RWPE2 (cell line): ENCODE results near the gene TMEM131.

Source experiments
- ATAC-seq: fragments of 200-7000 bp; cut with Tn5 transposase; 3 replicates; pipeline ENCODE4 v1.9.1; 2021; ENCODE audit warnings: low read depth
- DNase-seq: peaks from one replicate; pipeline ENCODE4 v3.0.0-alpha.2; 2020; ENCODE audit warnings: low spot score
- H3K27ac ChIP-seq: fragments of 450-650 bp; 2 replicates; pipeline ENCODE4 v1.5.1; 2017; ENCODE audit warnings: mild to moderate bottlenecking; ENCODE audit not compliant: poor library complexity, severe bottlenecking
- H3K27me3 ChIP-seq: fragments of 250-450 bp; sonication (Bioruptor Pico); 2 replicates; pipeline ENCODE4 v1.5.1; 2021; ENCODE audit warnings: mild to moderate bottlenecking, moderate library complexity; ENCODE audit not compliant: insufficient read depth, poor library complexity, severe bottlenecking
- H3K36me3 ChIP-seq: fragments of 250-450 bp; sonication (Bioruptor Pico); 2 replicates; pipeline ENCODE4 v1.5.1; 2020; ENCODE audit warnings: low read depth, mild to moderate bottlenecking, moderate library complexity
- H3K4me1 ChIP-seq: fragments of 250-450 bp; sonication (Bioruptor Pico); 2 replicates; pipeline ENCODE4 v1.5.1; 2021; ENCODE audit warnings: mild to moderate bottlenecking, moderate library complexity; ENCODE audit not compliant: insufficient read depth, poor library complexity, severe bottlenecking
- H3K4me3 ChIP-seq: fragments of 250-450 bp; sonication (Bioruptor Pico); 2 replicates; pipeline ENCODE4 v1.5.1; 2021; ENCODE audit warnings: mild to moderate bottlenecking, moderate library complexity; ENCODE audit not compliant: severe bottlenecking
- H3K9me3 ChIP-seq: fragments of 250-450 bp; sonication (Bioruptor Pico); 2 replicates; pipeline ENCODE4 v1.5.1; 2021; ENCODE audit warnings: mild to moderate bottlenecking, moderate library complexity; ENCODE audit not compliant: severe bottlenecking
- TF ChIP-seq, protein P1 (sequence below): fragments of 450-650 bp; IDR thresholded peaks from one replicate; pipeline ENCODE4 v1.5.1; 2017; ENCODE audit warnings: mild to moderate bottlenecking, moderate library complexity; ENCODE audit not compliant: poor library complexity, severe bottlenecking

TMEM131 gene

DNA sequence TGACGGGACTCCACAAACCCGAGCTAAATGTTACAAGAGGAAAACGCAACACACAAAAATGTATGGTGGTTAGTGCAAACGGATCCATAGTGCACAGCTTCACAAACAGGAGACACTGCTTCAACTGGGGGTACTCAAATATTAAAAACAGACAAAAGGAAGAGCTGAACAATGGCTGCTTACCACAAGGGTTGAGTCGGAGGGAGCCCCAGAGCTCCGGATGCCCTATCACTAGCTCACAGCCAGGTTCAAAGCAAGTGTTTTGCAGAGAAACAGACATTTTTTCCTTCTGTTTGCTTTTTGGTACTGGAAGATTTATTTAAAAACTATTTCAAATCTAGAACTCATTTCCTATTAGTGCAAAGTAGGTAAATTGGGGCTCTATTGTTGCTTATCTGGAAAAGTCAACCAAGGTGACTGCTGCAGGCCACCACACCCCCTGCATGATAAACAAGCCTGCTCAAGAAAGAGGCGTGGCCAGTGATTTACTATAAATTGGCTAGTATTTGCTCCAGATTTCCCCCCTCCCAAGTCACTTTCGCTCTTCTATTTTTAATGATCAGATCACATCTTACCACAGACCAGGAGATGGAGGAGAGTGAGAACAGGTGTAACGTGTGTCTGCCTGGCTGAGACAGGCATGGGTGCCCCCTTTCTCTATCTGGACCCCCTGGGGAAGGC, 235.9 kb downstream of the TMEM131 start:
- peaks cover 40% of the 10 kb centered on the region for H3K36me3 ChIP-seq
- no peak overlapping the region for H3K4me3 ChIP-seq
- H3K9me3 ChIP-seq = no peaks in the 10 kb centered on the region
- TF ChIP-seq, protein P1, sequence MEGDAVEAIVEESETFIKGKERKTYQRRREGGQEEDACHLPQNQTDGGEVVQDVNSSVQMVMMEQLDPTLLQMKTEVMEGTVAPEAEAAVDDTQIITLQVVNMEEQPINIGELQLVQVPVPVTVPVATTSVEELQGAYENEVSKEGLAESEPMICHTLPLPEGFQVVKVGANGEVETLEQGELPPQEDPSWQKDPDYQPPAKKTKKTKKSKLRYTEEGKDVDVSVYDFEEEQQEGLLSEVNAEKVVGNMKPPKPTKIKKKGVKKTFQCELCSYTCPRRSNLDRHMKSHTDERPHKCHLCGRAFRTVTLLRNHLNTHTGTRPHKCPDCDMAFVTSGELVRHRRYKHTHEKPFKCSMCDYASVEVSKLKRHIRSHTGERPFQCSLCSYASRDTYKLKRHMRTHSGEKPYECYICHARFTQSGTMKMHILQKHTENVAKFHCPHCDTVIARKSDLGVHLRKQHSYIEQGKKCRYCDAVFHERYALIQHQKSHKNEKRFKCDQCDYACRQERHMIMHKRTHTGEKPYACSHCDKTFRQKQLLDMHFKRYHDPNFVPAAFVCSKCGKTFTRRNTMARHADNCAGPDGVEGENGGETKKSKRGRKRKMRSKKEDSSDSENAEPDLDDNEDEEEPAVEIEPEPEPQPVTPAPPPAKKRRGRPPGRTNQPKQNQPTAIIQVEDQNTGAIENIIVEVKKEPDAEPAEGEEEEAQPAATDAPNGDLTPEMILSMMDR = no peak
- no peaks in the 10 kb centered on the region for H3K27me3 ChIP-seq
- no peak overlapping the region for H3K27ac ChIP-seq
- DNase-seq (no peak), ATAC-seq (no peak)
- H3K4me1 ChIP-seq = no peaks in the 10 kb centered on the region

DNA sequence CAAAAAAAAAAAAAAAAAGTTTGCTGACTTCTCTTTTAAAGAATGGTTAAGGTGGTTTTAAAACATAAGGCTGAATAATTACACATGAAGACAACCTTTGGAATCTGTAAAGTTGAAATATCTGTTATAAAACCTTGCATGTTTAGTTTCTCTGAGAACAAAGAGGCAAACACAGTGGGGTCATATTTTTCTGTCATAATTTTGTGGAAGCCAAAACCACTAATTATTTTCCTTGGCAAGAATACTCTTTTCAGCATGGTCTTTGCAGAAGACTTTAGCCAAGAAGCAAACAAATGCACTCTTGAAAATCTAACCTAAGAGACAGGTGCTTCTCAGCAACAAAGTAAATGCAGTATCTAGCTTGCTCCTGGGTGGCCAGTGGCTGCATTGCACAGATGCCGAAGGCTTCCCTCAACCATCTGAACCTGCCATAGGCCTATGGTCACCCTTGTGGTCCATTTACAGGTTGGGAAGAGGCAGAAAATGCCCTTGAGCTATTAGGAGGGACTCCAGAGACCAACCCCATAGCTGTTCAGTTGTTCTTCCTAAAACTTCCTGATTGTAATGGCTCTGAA, 237.5 kb downstream of the TMEM131 start:
- Histone ChIP-seq H3K4me1 (peaks cover 4% of the 10 kb centered on the region), H3K9me3 (no peaks in the 10 kb centered on the region), H3K27ac (no peak overlapping the region), H3K27me3 (no peaks in the 10 kb centered on the region), H3K4me3 (no peak overlapping the region), H3K36me3 (peaks cover 40% of the 10 kb centered on the region)
- TF ChIP-seq, protein P1 = no peak
- no peak for ATAC-seq
- no peak for DNase-seq

DNA sequence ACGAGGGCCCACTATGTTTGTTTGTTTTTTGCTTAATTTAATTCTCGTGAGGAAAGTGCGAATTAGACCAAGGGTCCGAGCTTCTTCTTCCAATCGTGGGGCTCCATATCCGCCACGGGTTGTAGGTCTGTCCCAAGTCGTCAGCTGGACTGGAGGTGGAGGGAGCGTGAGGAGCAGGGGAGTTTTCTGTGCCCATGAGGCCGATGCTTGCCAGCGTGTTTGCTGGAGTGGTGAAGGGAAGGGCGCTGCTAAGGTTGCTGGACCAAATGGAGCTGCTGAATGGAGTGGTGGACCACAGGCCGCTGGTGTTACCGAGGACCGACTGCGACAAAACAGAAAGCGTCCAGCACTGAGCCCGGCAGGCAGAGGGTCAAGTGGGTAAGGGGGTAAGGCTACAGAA, 238.7 kb downstream of the TMEM131 start:
- peak; percentile 23 for DNase-seq
- TF ChIP-seq, protein P1 = no peak
- H3K36me3 ChIP-seq = peaks cover 40% of the 10 kb centered on the region
- H3K4me1 ChIP-seq = peaks cover 16% of the 10 kb centered on the region
- ATAC-seq = no peak
- H3K4me3 ChIP-seq = no peak overlapping the region
- H3K9me3 ChIP-seq = no peaks in the 10 kb centered on the region
- no peaks in the 10 kb centered on the region for H3K27me3 ChIP-seq
- no peak overlapping the region for H3K27ac ChIP-seq

GRCh38 chr2:97755491-97755890, 240.3 kb downstream of the TMEM131 start:
- Histone ChIP-seq H3K27me3 (no peaks in the 10 kb centered on the region), H3K9me3 (no peaks in the 10 kb centered on the region), H3K4me1 (peaks cover 20% of the 10 kb centered on the region), H3K27ac (no peak overlapping the region), H3K36me3 (peaks cover 30% of the 10 kb centered on the region), H3K4me3 (no peak overlapping the region)
- TF ChIP-seq, protein P1 = no peak
- DNase-seq (peak; percentile 15), ATAC-seq (no peak)
